Activated CD8-positive, alpha-beta T cell treated with anti-CD3 and anti-CD28 coated beads for 36 hours (primary cell): ENCODE results near the gene BLOC1S5. TPM values are rescaled to one million over a fixed set of nuclear protein-coding genes. Genes with fewer than 3 reads are reported as not detected.

ENCODE experiments used
- ATAC-seq: fragments of 200-7000 bp; cut with Tn5 transposase; one replicate; pipeline ENCODE4 v1.10.0; 2021; ENCODE audit warnings: mild to moderate bottlenecking, moderate library complexity
- CTCF ChIA-PET: fragments of 350-600 bp; sonication (Branson Sonifier 250); formaldehyde crosslinking; loops from one replicate; lab custom pipeline; 2021; ENCODE audit warnings: antibody characterized with exemption; lab: Charles Lee
- POLR2A ChIA-PET: fragments of 350-600 bp; sonication (Branson Sonifier 250); formaldehyde crosslinking; loops from one replicate; lab custom pipeline; 2021; ENCODE audit warnings: antibody characterized with exemption; lab: Charles Lee
- DNase-seq: peaks from one replicate; pipeline ENCODE4 v3.0.0-alpha.2; 2020
- H3K27ac Mint-ChIP-seq: one replicate; pipeline ENCODE4 v1.8.0; 2021; ENCODE audit warnings: mild to moderate bottlenecking, mixed read lengths
- H3K27me3 Mint-ChIP-seq: one replicate; pipeline ENCODE4 v1.8.0; 2021; ENCODE audit warnings: mixed read lengths
- H3K36me3 Mint-ChIP-seq: one replicate; pipeline ENCODE4 v1.8.0; 2021; ENCODE audit warnings: low read depth, mixed read lengths
- H3K4me1 Mint-ChIP-seq: one replicate; pipeline ENCODE4 v1.8.0; 2021; ENCODE audit warnings: low read depth, mixed read lengths
- H3K4me3 Mint-ChIP-seq: one replicate; pipeline ENCODE4 v1.8.0; 2021; ENCODE audit warnings: mild to moderate bottlenecking, moderate library complexity, mixed read lengths
- H3K9me3 Mint-ChIP-seq: one replicate; pipeline ENCODE4 v1.8.0; 2021; ENCODE audit warnings: mixed read lengths
- CTCF ChIP-seq: fragments of 200-600 bp; IDR thresholded peaks from one replicate; pipeline ENCODE4 v1.8.0; 2022; ENCODE audit warnings: antibody characterized with exemption, mild to moderate bottlenecking
- intact Hi-C: fragments of 100-400 bp; cut with micrococcal nuclease; formaldehyde crosslinking; loops from one replicate; pipeline ENCODE4 v1.10.0; 2022
- total RNA-seq, 2 experiments: library from RNA; stranded (reverse); gene quantifications; one replicate each; pipeline ENCODE4 v1.2.3, GENCODE V29; 2021

Gene BLOC1S5
- total RNA-seq, 2 experiments from 2014 or later: 23.7 to 26.2 TPM

GRCh38 chr6:7997286-7997685, 66.9 kb downstream of the BLOC1S5 start:
- CTCF ChIA-PET: interaction anchor here (1.1 kb wide), 1 partner anchor 13 kb away, joined by 3 read pairs; no protein-coding TSS in a partner anchor

GRCh38 chr6:7996538-7997111, 67.6 kb downstream of the BLOC1S5 start:
- CTCF ChIA-PET: interaction anchor here (1.2 kb wide), 1 partner anchor 274 kb away, joined by 5 read pairs; no protein-coding TSS in a partner anchor
- Mint-ChIP-seq H3K27me3 (no peaks in the 10 kb centered on the region), H3K4me1 (no peaks in the 10 kb centered on the region), H3K9me3 (peaks cover 2% of the 10 kb centered on the region), H3K27ac (no peak overlapping the region), H3K36me3 (peaks cover 4% of the 10 kb centered on the region), H3K4me3 (no peak overlapping the region)
- TF ChIP-seq CTCF: no peak
- intact Hi-C loops: no loop called here
- ATAC-seq (no peak), DNase-seq (no peak)
- POLR2A ChIA-PET: no interaction called here

More at GRCh38 chr6:7997286-7997685, 66.9 kb downstream of the BLOC1S5 start:
- ATAC-seq (no peak), DNase-seq (no peak)
- H3K4me3 Mint-ChIP-seq: no peak overlapping the region
- no peaks in the 10 kb centered on the region for H3K27me3 Mint-ChIP-seq
- H3K36me3 Mint-ChIP-seq: peaks cover 4% of the 10 kb centered on the region
- intact Hi-C loops: no loop called here
- H3K27ac Mint-ChIP-seq: no peak overlapping the region
- POLR2A ChIA-PET: no interaction called here
- H3K4me1 Mint-ChIP-seq: no peaks in the 10 kb centered on the region
- H3K9me3 Mint-ChIP-seq: peaks cover 2% of the 10 kb centered on the region
- no peak for TF ChIP-seq CTCF

GRCh38 chr6:7993952-7994351, 70.2 kb downstream of the BLOC1S5 start:
- H3K4me3 Mint-ChIP-seq: no peak overlapping the region
- ChIA-PET CTCF (interaction anchor here (1.5 kb wide), 1 partner anchor 225 kb away, joined by 3 read pairs; no protein-coding TSS in a partner anchor), POLR2A (no interaction called here)
- no peak for ATAC-seq
- H3K9me3 Mint-ChIP-seq: peaks cover 2% of the 10 kb centered on the region
- peaks cover 4% of the 10 kb centered on the region for H3K36me3 Mint-ChIP-seq
- no peaks in the 10 kb centered on the region for H3K4me1 Mint-ChIP-seq
- intact Hi-C loops: no loop called here
- DNase-seq: no peak
- H3K27ac Mint-ChIP-seq: no peak overlapping the region
- no peak for TF ChIP-seq CTCF
- no peaks in the 10 kb centered on the region for H3K27me3 Mint-ChIP-seq

- ChIA-PET CTCF (interaction anchor here (1.5 kb wide), 1 partner anchor 226 kb away, joined by 3 read pairs; no protein-coding TSS in a partner anchor), POLR2A (no interaction called here)
- intact Hi-C loops: no loop called here
- TF ChIP-seq CTCF: no peak
- Mint-ChIP-seq H3K27ac (no peak overlapping the region), H3K27me3 (no peaks in the 10 kb centered on the region), H3K36me3 (peaks cover 4% of the 10 kb centered on the region), H3K4me3 (no peak overlapping the region), H3K9me3 (peaks cover 2% of the 10 kb centered on the region), H3K4me1 (no peaks in the 10 kb centered on the region)
- no peak for DNase-seq
- no peak for ATAC-seq
These were observed 70.8 kb downstream of the BLOC1S5 start for GRCh38 chr6:7993399-7993798.

GRCh38 chr6:7992002-7992815, 72.0 kb downstream of the BLOC1S5 start:
- H3K9me3 Mint-ChIP-seq: peaks cover 4% of the 10 kb centered on the region
- peaks cover 4% of the 10 kb centered on the region for H3K36me3 Mint-ChIP-seq
- no peaks in the 10 kb centered on the region for H3K27me3 Mint-ChIP-seq
- ATAC-seq (no peak), DNase-seq (no peak)
- H3K4me3 Mint-ChIP-seq: no peak overlapping the region
- ChIA-PET CTCF (interaction anchor here (1.1 to 1.5 kb wide), 3 partner anchors 22 to 227 kb away, joined by 3 to 4 read pairs (median 3); no protein-coding TSS in a partner anchor), POLR2A (no interaction called here)
- no peaks in the 10 kb centered on the region for H3K4me1 Mint-ChIP-seq
- no peak overlapping the region for H3K27ac Mint-ChIP-seq
- TF ChIP-seq CTCF: peak; percentile 29
- intact Hi-C loops: no loop called here
